GM12878 (cell line): Measurements from ENCODE around the gene BTBD7. TPM values are rescaled to one million over a fixed set of nuclear protein-coding genes. Genes with fewer than 3 reads are reported as not detected.

Experiments
- ATAC-seq: fragments of 200-7000 bp; cut with Tn5 transposase; 3 replicates; pipeline ENCODE4 v1.9.1; 2020; ENCODE audit warnings: mild to moderate bottlenecking, moderate library complexity
- BruUV-seq: library from RNA; stranded (reverse); fragments of 400-500 nt; replicated peaks from 2 replicates; lab custom pipeline; 2021; lab: Mats Ljungman, UMichigan
- CTCF ChIA-PET: fragments of 300-600 bp; sonication (Branson Sonifier 250); formaldehyde crosslinking; extraction: SDS; loops from one replicate; lab custom pipeline; 2021; ENCODE audit warnings: inconsistent platforms; lab: Yijun Ruan, JAX
- POLR2A ChIA-PET: fragments of 350-600 bp; formaldehyde crosslinking; extraction: SDS; loops from one replicate; lab custom pipeline; 2021; ENCODE audit warnings: inconsistent platforms; lab: Charles Lee
- RAD21 ChIA-PET: fragments of 300-600 bp; sonication (Branson Sonifier 250); formaldehyde crosslinking; loops from one replicate; lab custom pipeline; 2023; ENCODE audit warnings: antibody characterized with exemption; ENCODE audit not compliant: unreplicated experiment; lab: Charles Lee
- SMC1A ChIA-PET: fragments of 300-600 bp; sonication (Branson Sonifier 250); formaldehyde crosslinking; loops from one replicate; lab custom pipeline; 2023; ENCODE audit not compliant: unreplicated experiment, uncharacterized antibody; lab: Charles Lee
- DNase-seq: peaks from one replicate; pipeline ENCODE4 v3.0.0-alpha.2; 2011; ENCODE audit warnings: low read depth, low spot score
- FAIRE-seq: peaks from 3 replicates; lab custom pipeline; 2011; peaks lifted over from hg19 to GRCh38; lab: Jason Lieb, UNC
- H2AFZ ChIP-seq: 2 replicates; pipeline ENCODE4 v1.6.0; 2011; ENCODE audit warnings: low read depth, low read length, control low read depth; ENCODE audit not compliant: control insufficient read depth
- H3K27ac ChIP-seq: 2 replicates; pipeline ENCODE4 v1.5.1; 2011; ENCODE audit warnings: control low read depth; ENCODE audit not compliant: control insufficient read depth, insufficient read depth
- H3K27me3 ChIP-seq, 2 experiments: replicated peaks in 1 of 2; 2 replicates each; pipeline versions ENCODE4 v1.6.0 to v1.6.1; 2011; ENCODE audit warnings: low read length in 1 of 2; ENCODE audit not compliant: control insufficient read depth in 2 of 2, insufficient read depth in 2 of 2
- H3K36me3 ChIP-seq, 2 experiments: 2 replicates each; pipeline ENCODE4 v1.5.1; 2011; ENCODE audit warnings: low read length in 1 of 2; ENCODE audit not compliant: control insufficient read depth in 2 of 2, insufficient read depth in 2 of 2
- H3K4me1 ChIP-seq: 2 replicates; pipeline ENCODE4 v1.6.1; 2011; ENCODE audit warnings: mild to moderate bottlenecking, low read length, moderate library complexity, mixed read lengths; ENCODE audit not compliant: control insufficient read depth, insufficient read depth
- H3K4me2 ChIP-seq: 2 replicates; pipeline ENCODE4 v1.6.0; 2011; ENCODE audit warnings: control low read depth; ENCODE audit not compliant: control insufficient read depth, insufficient read depth
- H3K4me3 ChIP-seq: fragments of 200-600 bp; sonication (generic); 2 replicates; pipeline ENCODE4 v1.5.1; 2016
- H3K79me2 ChIP-seq: 2 replicates; pipeline ENCODE4 v1.6.0; 2011; ENCODE audit warnings: low read length; ENCODE audit not compliant: control insufficient read depth, insufficient read depth
- H3K9ac ChIP-seq: 2 replicates; pipeline ENCODE4 v1.8.0; 2011; ENCODE audit warnings: low read length, control low read depth, mixed read lengths; ENCODE audit not compliant: control insufficient read depth, insufficient read depth
- H3K9me3 ChIP-seq: replicated peaks from 3 replicates; pipeline ENCODE4 v1.5.1; 2011; ENCODE audit warnings: mild to moderate bottlenecking, low read length; ENCODE audit not compliant: control insufficient read depth, insufficient read depth
- H4K20me1 ChIP-seq: 2 replicates; pipeline ENCODE4 v1.6.0; 2011; ENCODE audit not compliant: control insufficient read depth, insufficient read depth
- ATF7 ChIP-seq: fragments of 450-650 bp; IDR thresholded peaks from 2 replicates; pipeline ENCODE4 v1.6.1; 2016; ENCODE audit warnings: low read depth, mild to moderate bottlenecking
- BHLHE40 ChIP-seq, 2 experiments: fragments of 450-650 bp in 1 of 2; IDR thresholded peaks; 2 replicates each; pipeline ENCODE4 v1.6.1; 2011 to 2017; ENCODE audit warnings: low read depth in 2 of 2, borderline replicate concordance in 1 of 2, improper control_type of control experiment in 1 of 2, low read length in 1 of 2, mild to moderate bottlenecking in 1 of 2
- CBX3 ChIP-seq: fragments of 200-600 bp; sonication (generic); IDR thresholded peaks from 2 replicates; pipeline ENCODE4 v1.6.1; 2016; ENCODE audit warnings: low read depth, borderline replicate concordance
- CHD4 ChIP-seq: fragments of 200-600 bp; sonication (generic); IDR thresholded peaks from 2 replicates; pipeline ENCODE4 v1.6.1; 2016; ENCODE audit warnings: mild to moderate bottlenecking
- CREM ChIP-seq: IDR thresholded peaks from 2 replicates; pipeline ENCODE4 v1.6.1; 2014; ENCODE audit warnings: antibody characterized with exemption, low read depth
- EZH2 ChIP-seq: IDR thresholded peaks from 2 replicates; pipeline ENCODE4 v1.6.1; 2012; ENCODE audit warnings: low read depth, mild to moderate bottlenecking, control low read depth, inconsistent platforms, low read length, borderline replicate concordance; ENCODE audit not compliant: control insufficient read depth
- HDGF ChIP-seq: fragments of 450-650 bp; IDR thresholded peaks from 2 replicates; pipeline ENCODE4 v1.6.1; 2016; ENCODE audit warnings: antibody characterized with exemption
- MEF2B ChIP-seq: fragments of 450-650 bp; IDR thresholded peaks from 2 replicates; pipeline ENCODE4 v1.6.1; 2018; ENCODE audit warnings: mild to moderate bottlenecking, moderate library complexity; ENCODE audit not compliant: partially characterized antibody, poor library complexity, severe bottlenecking
- RAD21 ChIP-seq: IDR thresholded peaks from 2 replicates; pipeline ENCODE4 v1.6.1; 2011; ENCODE audit warnings: mild to moderate bottlenecking, low read depth, low read length, moderate library complexity; ENCODE audit not compliant: insufficient read depth
- TAF1 ChIP-seq: IDR thresholded peaks from 2 replicates; pipeline ENCODE4 v1.6.1; 2011; ENCODE audit warnings: mild to moderate bottlenecking, low read depth, low read length, borderline replicate concordance
- ZNF622 ChIP-seq: fragments of 450-650 bp; IDR thresholded peaks from 2 replicates; pipeline ENCODE4 v1.6.1; 2017; ENCODE audit warnings: mild to moderate bottlenecking, inconsistent platforms
- WGBS: methylation state at CpG from one replicate; pipeline ENCODE4 v1.1.6; 2016; ENCODE audit warnings: low lambda C conversion rate; ENCODE audit not compliant: insufficient replicate concordance, insufficient coverage; ENCODE audit errors: missing lambda C conversion rate; 5-methylcytosine and 5-hydroxymethylcytosine counted together
- in situ Hi-C: fragments of 300-500 bp; cut with MboI; formaldehyde crosslinking; loops from 9 replicates; pipeline ENCODE4 v1.14.3; 2018; ENCODE audit warnings: mixed read lengths
- intact Hi-C: fragments of 100-400 bp; cut with micrococcal nuclease; formaldehyde crosslinking; loops from one replicate; pipeline ENCODE4 v1.14.2; 2022; ENCODE audit not compliant: unreplicated experiment
- polyA plus RNA-seq, 11 experiments: library from polyadenylated mRNA; depleted of rRNA in 4 of 11; unstranded in 6 of 11; stranded (reverse) in 5 of 11; fragments of >200 nt; fragmentation: Nextera tagmentation in 4 of 11; fragmentation: Illumina TruSeq in 1 of 11; extraction: Ambion mirVana in 4 of 11; extraction: Trizol in 1 of 11; gene quantifications; 1 replicate in 1 of 11; 2 replicates in 10 of 11; pipeline versions ENCODE4 v1.2.1 to v1.2.3, GENCODE V29; 2011 to 2016; ENCODE audit warnings: inconsistent platforms in 2 of 11, missing spikeins in 2 of 11, low read depth in 1 of 11
- total RNA-seq, 4 experiments: library from RNA; depleted of rRNA in 3 of 4; stranded (reverse); fragments of >200 nt in 3 of 4; fragmentation: Illumina TruSeq in 1 of 4; extraction: Trizol in 1 of 4; gene quantifications; 2 replicates each; pipeline versions ENCODE4 v1.2.1 to v1.2.3, GENCODE V29; 2013 to 2021
- TF ChIP-seq, protein P1 (sequence below): fragments of 450-650 bp; IDR thresholded peaks from 2 replicates; pipeline ENCODE4 v1.6.1; 2014; ENCODE audit warnings: mild to moderate bottlenecking
- TF ChIP-seq, protein P2 (sequence below): fragments of 450-650 bp; conservative IDR thresholded peaks from 2 replicates; pipeline ENCODE4 v1.6.1; 2017; ENCODE audit warnings: mild to moderate bottlenecking, moderate library complexity
- TF ChIP-seq, protein P3 (sequence below), 3 experiments: IDR thresholded peaks in 2 of 3; conservative IDR thresholded peaks in 1 of 3; 2 replicates each; pipeline ENCODE4 v1.5.1; 2011; ENCODE audit warnings: low read depth in 3 of 3, low read length in 3 of 3, mild to moderate bottlenecking in 3 of 3, control low read depth in 2 of 3, moderate library complexity in 2 of 3, inconsistent platforms in 1 of 3, mixed read lengths in 1 of 3; ENCODE audit not compliant: control insufficient read depth in 2 of 3, insufficient read depth in 1 of 3; ENCODE audit errors: extremely low read depth in 1 of 3
- TF ChIP-seq, protein P4 (sequence below): IDR thresholded peaks from 2 replicates; pipeline ENCODE4 v1.6.1; 2011; ENCODE audit warnings: mild to moderate bottlenecking, low read depth, low read length, moderate library complexity; ENCODE audit not compliant: insufficient replicate concordance

Gene BTBD7
- total and polyA plus RNA-seq, 10 of the 15 experiments (the other 5 are each of a cell fraction or from before 2014, with no cell fraction given) = 3.6 to 17.0 (median 9.6) TPM

DNA sequence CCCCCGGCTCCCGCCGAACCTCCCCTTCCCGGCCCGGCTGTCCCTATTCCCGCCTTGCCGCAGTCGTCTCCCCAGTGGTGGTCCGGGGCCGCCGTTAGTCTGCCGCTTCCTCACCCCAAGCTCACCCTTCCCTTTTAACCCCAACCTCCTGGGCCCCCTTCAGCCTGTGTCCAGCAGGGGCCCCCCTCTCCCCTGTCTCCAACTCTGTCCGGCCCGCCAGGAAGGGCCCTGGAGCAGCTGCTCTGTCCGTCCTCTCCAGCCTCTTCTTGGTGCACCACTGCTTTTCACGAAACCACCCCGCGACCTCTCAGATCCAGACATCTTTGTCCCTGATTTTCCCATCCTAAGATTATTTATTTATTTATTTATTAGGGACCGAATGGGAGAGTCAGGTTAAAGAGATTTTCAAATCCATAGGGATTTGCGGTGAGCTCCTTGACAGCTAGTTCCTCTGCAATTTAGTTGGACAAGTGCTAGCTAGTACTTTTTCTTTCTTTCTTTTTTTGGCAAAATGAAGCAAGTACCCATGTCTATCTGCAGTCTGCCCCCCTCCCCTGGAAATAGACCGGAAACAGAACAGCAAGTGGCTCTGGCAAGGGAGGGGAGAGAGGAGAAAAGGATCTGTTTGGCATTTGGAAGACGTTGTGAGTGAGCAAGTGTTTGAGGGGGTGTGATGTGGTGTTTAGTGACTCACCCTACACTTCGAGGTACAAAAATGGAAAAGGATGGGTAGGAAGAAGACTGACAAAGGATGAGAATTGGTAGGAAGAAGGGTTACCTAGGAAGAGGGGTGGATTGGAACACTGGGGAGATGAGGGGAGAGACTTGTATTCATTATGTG, 125.1 kb downstream of the BTBD7 start:
- FAIRE-seq = no peak
- peaks cover 62% of the 10 kb centered on the region for H3K79me2 ChIP-seq
- H2AFZ ChIP-seq = peak overlapping the region; percentile 65
- WGBS = under 1% methylated on average over 19 of the region's 23 CpGs
- H3K27me3 ChIP-seq = no peaks in the 10 kb centered on the region
- ChIA-PET RAD21 (interaction anchor here (0.5 to 8.3 kb wide), 19 partner anchors 13 to 411 kb away, joined by 3 to 55 read pairs (median 6); partner anchors contain the start of genes ITPK1, LYSET and MOAP1), SMC1A (interaction anchor here (0.5 to 5.1 kb wide), 27 partner anchors 8 to 411 kb away, joined by 3 to 29 read pairs (median 4); partner anchors contain the start of genes LYSET and MOAP1), POLR2A (interaction anchor here (0.6 to 4.9 kb wide), 8 partner anchors 10 to 248 kb away, joined by 3 to 38 read pairs (median 5); partner anchors contain the start of genes LYSET and MOAP1), CTCF (interaction anchor here (0.6 to 5.5 kb wide), 32 partner anchors 9 to 774 kb away, joined by 3 to 48 read pairs (median 4); partner anchors contain the start of genes ITPK1, LYSET and MOAP1)
- DNase-seq = no peak
- no peaks in the 10 kb centered on the region for H4K20me1 ChIP-seq
- intact Hi-C loops (loop anchor here (1.0 to 5.0 kb wide), 3 partner anchors 22 to 90 kb away; partner anchors contain the start of genes ITPK1 and LYSET), in situ Hi-C loops (no loop called here)
- H3K36me3 ChIP-seq = no peaks in the 10 kb centered on the region; a peak in 1 of 4 replicates
- H3K9ac ChIP-seq = peak overlapping the region; percentile 83
- peak overlapping the region; percentile 76 for H3K4me3 ChIP-seq
- BruUV-seq = no TSS peak
- no peaks in the 10 kb centered on the region for H3K9me3 ChIP-seq
- H3K27ac ChIP-seq = peak overlapping the region; percentile 86
- peaks cover 23% of the 10 kb centered on the region for H3K4me1 ChIP-seq
- ATAC-seq = peak; percentile 67
- H3K4me2 ChIP-seq = peak overlapping the region; percentile 94
- no peak for TF ChIP-seq EZH2
- TF ChIP-seq, protein P1, sequence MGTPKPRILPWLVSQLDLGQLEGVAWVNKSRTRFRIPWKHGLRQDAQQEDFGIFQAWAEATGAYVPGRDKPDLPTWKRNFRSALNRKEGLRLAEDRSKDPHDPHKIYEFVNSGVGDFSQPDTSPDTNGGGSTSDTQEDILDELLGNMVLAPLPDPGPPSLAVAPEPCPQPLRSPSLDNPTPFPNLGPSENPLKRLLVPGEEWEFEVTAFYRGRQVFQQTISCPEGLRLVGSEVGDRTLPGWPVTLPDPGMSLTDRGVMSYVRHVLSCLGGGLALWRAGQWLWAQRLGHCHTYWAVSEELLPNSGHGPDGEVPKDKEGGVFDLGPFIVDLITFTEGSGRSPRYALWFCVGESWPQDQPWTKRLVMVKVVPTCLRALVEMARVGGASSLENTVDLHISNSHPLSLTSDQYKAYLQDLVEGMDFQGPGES = no peak
- TF ChIP-seq, protein P2, sequence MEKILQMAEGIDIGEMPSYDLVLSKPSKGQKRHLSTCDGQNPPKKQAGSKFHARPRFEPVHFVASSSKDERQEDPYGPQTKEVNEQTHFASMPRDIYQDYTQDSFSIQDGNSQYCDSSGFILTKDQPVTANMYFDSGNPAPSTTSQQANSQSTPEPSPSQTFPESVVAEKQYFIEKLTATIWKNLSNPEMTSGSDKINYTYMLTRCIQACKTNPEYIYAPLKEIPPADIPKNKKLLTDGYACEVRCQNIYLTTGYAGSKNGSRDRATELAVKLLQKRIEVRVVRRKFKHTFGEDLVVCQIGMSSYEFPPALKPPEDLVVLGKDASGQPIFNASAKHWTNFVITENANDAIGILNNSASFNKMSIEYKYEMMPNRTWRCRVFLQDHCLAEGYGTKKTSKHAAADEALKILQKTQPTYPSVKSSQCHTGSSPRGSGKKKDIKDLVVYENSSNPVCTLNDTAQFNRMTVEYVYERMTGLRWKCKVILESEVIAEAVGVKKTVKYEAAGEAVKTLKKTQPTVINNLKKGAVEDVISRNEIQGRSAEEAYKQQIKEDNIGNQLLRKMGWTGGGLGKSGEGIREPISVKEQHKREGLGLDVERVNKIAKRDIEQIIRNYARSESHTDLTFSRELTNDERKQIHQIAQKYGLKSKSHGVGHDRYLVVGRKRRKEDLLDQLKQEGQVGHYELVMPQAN = 0 out of 2 replicates have a peak, but pooled peaks have one; percentile 2
- TF ChIP-seq ZNF622 = no peak
- TF ChIP-seq MEF2B = peak; percentile 58
- TF ChIP-seq HDGF = peak; percentile 65
- peak; percentile 19; the same call in 1 of the 2 replicates for TF ChIP-seq ATF7
- TF ChIP-seq, protein P3, sequence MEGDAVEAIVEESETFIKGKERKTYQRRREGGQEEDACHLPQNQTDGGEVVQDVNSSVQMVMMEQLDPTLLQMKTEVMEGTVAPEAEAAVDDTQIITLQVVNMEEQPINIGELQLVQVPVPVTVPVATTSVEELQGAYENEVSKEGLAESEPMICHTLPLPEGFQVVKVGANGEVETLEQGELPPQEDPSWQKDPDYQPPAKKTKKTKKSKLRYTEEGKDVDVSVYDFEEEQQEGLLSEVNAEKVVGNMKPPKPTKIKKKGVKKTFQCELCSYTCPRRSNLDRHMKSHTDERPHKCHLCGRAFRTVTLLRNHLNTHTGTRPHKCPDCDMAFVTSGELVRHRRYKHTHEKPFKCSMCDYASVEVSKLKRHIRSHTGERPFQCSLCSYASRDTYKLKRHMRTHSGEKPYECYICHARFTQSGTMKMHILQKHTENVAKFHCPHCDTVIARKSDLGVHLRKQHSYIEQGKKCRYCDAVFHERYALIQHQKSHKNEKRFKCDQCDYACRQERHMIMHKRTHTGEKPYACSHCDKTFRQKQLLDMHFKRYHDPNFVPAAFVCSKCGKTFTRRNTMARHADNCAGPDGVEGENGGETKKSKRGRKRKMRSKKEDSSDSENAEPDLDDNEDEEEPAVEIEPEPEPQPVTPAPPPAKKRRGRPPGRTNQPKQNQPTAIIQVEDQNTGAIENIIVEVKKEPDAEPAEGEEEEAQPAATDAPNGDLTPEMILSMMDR (IDR thresholded peaks at IDR 0.05 in 2 of 3, conservative IDR thresholded peaks at IDR 0.05 in 1 of 3; ENCODE audit: control insufficient read depth in 2 of 3, extremely low read depth in 1 of 3, insufficient read depth in 1 of 3, low read depth in 3 of 3, low read length in 3 of 3) = peak; percentile 42 to 59 (median 47); a peak in 5 of 6 replicates
- TF ChIP-seq CREM = no peak
- no peak for TF ChIP-seq BHLHE40 (IDR thresholded peaks at IDR 0.05; ENCODE audit: borderline replicate concordance in 1 of 2, low read depth in 2 of 2, low read length in 1 of 2)
- no peak for TF ChIP-seq TAF1
- TF ChIP-seq, protein P4, sequence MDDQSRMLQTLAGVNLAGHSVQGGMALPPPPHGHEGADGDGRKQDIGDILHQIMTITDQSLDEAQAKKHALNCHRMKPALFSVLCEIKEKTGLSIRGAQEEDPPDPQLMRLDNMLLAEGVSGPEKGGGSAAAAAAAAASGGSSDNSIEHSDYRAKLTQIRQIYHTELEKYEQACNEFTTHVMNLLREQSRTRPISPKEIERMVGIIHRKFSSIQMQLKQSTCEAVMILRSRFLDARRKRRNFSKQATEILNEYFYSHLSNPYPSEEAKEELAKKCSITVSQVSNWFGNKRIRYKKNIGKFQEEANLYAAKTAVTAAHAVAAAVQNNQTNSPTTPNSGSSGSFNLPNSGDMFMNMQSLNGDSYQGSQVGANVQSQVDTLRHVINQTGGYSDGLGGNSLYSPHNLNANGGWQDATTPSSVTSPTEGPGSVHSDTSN = no peak
- TF ChIP-seq CBX3 = no peak
- no peak for TF ChIP-seq CHD4
- peak; percentile 61 for TF ChIP-seq RAD21
